Measurements from ENCODE around the gene GALNT12.

Gene GALNT12

DNA sequence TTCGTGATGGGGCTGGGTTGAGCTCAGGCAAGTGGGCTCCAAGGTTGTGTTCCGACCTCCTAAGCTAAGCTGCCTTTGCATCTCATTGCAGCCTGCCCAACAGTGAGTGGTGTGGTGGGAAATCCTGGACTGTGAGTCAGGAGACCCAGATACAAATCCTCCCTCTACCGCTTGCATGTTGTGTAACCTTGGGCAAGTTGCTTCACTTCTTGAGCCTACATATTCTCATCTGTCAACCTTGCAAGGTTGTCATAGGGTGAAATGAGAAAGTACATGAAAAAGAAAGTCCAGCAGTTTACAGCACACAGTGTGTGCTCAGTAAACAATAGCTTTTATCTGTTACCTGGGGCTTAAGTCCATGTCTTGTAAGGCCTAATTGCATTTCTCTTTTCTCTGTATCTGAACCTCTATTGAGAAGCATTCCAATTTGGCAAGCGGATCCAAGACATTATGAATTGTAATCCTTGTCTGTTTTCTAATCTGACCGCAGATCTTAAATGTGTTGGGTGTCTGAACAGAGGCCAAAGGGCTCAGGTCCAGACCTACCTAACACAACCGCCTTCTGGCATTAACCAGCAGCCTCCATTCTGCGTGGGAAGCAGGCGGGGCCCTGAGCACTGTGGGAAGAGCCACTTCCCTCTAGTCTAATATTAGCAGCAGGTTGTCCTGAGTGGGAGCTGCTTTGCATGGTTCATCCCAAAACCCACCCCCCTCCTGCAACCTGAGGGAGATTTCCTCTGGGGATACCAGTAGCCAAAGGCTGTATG lies 1.8 kb upstream of the GALNT12 start:
- DNase-seq, result no peak

DNA sequence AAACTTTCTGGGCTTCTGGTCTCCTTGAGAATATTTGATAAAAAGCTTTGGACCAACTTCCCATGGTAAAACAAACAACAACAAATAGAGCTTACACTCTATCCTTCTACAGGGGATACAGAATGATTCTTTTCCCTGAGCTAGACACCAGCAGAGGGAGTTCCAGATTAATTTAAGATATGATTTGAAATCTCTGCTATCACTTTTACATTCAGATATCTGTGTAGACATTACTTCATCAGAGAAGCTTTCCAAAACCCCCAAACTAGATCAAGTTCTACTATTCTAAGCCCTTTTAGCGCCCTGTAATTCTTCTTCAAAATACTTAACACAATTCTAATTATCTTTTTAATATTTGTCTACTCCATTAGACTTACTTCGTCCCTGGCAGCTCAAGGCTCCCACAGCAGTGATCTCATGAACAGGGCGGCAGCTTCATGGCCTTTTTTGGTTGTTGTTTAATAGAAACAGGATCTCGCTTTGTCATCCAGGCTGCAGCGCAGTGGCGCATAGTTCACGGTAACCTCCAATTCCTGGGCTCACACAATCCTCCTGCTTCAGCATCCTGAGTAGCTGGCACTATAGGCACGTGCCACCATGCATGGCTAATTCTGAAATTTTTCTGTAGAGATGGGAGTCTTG lies 955 bp upstream of the GALNT12 start:
- DNase-seq, result no peak

DNA sequence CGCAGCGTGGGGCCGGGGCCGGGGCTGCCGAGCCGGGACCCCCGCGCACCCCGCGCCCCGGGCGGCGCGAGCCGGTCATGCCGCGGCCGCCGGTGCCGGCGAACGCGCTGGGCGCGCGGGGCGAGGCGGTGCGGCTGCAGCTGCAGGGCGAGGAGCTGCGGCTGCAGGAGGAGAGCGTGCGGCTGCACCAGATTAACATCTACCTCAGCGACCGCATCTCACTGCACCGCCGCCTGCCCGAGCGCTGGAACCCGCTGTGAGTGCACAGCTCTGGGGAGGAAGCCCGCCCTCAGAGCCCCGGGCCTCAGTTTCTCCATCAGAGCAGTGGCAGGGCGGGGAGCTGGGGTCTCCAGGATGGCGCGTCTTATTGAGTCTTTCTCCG lies 335 bp downstream of the GALNT12 start:
- no peak for DNase-seq

DNA sequence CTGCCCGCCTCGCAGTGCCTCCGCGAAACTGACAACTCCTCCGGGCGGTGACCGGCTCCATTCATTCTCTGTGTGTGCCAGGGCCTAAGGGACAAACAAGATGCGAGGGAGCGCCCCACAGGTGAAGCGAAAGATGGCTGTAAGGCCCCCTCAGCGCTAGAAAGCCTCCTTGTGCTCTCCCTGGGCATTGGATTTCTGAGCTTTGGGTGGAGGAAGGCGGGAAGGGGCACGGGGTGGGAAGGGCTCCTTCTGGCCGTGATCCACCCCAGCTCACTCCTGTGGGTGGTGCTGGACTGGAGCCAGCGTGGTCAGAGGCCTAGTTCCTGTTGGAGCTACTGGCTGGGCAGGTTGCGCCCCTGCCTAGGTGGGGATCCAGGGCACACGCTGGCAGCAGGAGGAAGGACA lies 943 bp downstream of the GALNT12 start:
- DNase-seq, result no peak

DNA sequence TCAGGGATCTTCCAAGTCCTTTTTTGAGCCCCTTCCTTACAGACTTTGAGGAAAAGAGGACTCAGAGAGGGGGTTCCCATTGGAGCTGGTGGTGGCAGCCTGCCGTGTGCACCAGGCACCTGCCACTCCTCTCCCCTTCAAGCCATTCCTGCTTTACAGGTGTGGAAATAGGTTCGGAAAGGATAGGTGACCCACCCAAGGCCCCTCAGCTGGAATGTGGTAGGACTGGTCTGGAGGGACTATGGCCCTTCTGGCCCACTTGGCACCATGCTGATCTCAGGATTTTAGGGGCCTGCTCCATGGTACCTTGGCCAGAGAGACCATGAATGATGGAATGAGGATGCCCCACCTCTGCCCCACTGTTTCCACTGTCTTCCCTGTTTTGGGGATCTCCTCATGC lies 1.4 kb downstream of the GALNT12 start:
- DNase-seq, result no peak

DNA sequence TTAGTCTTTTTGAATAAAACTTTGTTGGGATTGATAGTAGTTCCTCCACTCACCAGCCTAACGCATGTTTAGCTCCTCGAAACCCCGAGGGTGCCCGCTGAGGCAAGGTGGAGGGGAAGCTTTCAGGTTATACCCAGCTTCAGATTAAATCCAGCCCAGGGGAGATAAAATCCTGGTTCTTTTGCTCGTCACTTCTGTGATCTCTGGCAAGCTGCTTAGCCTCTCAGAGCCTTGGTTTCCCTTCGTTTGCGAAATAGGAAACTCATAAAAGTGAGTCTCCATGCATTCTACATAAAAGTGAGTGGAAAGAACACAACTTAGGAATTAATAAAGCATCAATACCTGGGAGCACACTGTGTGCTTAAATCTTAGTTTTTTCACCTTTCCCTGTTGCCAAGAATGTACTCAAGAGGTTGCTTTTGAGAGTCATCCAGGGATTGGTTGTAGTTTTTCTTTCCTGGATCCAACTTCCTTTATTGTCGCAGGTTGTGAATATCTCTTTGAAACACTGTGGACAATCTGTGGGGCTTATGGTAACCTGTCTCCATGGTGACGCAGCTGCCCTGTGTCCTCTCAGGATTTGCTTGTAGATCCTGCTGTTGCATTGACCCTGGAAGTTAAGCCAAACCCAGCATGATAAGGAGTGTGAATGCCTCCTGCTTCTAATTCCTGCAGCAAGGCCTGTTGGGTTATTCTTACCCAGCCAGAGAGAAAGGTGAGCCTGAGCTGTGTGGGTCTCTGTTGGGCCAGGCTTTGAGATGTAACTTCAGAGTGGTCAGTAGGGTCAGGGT lies 2.0 kb downstream of the GALNT12 start:
- no peak for DNase-seq

DNA sequence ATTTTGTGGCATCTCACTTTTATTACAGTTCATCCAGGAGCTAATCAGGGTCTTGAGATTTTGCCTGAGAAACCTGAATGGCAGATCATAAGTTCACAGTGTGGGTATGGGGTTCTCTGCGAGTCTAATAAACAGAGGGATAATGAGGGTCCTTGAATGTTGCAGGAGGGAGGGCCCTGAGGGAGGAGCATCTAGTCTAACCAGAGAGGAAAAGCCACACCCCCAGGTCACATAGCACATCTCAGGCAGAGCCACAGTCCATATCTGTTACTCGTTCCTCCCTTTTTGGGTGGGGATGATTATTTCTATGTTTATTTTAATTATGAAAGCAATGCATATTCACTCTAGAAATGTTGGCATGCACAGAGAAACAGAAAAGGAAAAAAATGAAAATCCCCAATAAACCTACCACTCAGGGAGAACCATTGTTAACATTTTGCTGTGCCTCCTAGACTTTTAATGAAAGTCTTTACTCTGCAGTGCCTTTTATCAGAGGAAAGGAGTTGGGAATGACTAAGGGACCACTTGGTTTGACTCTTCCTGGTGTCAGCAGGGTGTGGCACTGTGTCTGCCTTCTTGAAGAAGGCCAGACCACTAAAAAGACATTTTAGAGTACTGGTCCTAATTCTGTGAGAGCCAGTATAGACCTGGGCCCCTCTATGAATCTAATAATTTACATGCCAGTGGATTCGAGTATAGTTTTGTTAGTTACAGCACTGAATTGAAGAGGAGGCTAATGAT lies 2.8 kb downstream of the GALNT12 start:
- DNase-seq, result no peak

DNA sequence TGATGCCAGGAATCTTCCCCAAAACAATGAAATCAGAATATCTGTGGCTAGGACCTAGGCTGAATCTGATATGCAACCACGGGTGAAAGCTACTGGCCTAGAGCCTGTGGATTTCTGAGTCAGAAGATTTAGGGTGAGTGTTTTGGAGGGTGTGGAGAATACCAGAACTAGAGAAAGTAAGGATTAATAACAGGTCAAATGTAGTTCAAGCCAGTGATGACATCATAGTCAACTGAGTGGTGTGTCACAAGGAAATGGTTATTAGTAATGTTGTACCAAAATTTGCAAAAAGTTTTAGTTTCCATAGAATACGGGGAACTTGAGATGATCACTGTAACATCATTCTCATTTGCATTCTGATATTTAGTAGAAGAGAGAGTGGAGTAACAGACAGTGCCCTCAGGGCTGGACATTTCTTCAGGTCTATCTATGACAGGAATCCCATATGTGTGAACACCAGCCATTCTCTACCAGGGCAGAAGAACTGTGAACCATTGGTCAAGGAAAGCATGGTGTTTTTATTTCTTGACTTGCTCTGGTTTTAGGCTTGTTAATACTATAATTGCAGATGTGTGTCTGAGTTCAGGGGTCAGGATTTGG lies 3.7 kb downstream of the GALNT12 start:
- no peak for DNase-seq

DNA sequence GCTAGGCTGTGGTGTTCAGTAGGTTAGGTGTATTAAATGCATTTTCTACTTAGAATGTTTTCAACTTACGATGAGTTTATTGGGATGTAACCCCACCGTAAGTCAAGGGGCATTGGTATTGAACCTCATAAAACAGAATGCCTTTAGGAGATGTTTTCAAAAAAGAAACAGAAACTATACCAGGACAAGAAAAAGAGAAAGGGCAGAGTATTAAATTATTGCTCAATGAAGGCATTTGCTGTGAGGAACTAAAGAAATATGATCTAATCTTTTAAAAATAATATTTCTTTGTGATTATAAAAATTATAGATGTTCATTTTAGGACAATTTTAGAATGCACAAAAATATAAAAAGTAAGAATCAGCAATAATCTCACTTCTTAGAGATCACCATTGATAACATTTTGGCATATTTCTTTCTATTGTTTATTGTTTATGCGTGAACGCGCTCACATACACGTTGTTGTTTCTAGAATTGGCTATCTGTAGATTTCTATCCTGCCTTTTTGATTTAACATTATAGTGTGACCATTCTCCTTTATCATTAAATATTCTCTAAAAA lies 8.0 kb downstream of the GALNT12 start:
- no peak for DNase-seq

DNA sequence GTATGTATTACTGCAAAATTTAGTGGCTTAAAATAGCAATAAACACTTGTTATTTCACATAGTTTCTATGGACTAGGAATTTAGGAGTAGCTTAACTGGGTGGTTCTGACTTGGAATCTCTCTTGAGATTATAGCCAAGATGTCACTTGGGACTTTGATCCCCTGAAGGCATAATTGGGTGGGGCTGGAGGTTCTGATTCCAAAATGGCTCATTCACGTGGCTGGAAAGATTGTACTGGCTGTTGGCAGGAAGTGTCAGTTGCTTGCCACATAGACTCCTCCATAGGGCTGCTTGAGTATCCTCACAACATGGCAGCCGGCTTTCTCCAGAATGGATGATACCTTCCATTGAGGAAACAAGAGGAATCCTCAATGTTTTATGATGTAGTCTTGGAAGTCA lies 11.3 kb downstream of the GALNT12 start:
- no peak for DNase-seq

DNA sequence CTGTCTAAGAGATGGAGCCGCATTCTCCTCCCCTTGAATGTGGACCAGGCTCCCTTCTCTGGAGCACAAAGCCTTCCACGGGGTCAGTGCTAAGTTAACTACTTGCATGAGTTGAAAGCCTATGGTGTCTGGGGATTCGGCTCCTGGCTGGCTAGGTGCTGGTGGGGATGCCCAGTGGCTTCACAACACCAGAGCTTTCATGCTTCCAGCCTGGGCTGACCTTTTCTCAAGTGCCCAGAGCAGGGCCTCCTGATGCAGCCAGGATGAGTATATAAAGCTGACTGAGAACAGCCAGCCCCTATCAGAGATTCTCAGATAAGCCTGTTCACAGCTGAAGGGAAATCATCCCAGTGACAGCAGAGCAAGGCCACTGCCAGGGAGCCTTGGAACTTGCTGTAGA lies 11.8 kb downstream of the GALNT12 start:
- DNase-seq, result no peak

DNA sequence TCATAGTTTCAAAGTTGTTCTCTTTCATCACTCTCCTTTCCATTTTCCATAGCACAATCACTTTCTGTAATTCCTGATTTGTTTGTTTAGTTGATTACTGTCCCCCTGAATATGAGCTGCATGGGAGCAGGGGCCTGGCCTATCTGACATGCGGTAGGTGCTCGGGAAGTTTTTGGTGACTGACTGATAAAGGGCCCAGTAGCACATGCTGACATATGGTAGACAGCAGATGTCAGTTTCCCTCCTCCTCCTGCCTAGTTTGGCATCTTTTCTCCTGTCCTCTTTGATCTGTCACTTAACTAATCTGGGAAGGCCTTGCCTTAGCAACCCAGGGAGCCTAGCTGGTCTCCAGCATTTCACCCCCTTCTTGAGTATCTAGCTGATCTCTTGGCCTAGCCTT lies 14.4 kb downstream of the GALNT12 start:
- DNase-seq, result no peak

DNA sequence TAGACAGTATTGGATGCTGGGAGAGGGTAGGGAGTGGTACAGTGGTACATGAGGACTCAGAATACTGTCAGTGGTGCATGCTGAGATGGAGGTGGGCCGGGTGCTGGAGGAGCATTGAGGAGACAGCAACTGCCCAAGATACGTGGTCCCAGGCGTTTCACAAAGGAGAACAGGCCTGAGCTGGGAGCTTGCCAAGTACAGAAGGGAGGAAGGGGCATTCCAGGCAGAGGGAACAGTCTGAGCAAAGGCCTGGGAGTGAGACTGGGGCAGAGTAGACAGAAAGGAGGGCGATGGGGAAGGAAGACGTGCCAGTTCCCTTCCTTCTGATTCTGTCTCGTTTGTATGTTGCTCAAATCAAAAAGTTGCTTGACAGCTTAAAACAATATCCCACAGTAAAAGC lies 15.2 kb downstream of the GALNT12 start:
- no peak for DNase-seq

DNA sequence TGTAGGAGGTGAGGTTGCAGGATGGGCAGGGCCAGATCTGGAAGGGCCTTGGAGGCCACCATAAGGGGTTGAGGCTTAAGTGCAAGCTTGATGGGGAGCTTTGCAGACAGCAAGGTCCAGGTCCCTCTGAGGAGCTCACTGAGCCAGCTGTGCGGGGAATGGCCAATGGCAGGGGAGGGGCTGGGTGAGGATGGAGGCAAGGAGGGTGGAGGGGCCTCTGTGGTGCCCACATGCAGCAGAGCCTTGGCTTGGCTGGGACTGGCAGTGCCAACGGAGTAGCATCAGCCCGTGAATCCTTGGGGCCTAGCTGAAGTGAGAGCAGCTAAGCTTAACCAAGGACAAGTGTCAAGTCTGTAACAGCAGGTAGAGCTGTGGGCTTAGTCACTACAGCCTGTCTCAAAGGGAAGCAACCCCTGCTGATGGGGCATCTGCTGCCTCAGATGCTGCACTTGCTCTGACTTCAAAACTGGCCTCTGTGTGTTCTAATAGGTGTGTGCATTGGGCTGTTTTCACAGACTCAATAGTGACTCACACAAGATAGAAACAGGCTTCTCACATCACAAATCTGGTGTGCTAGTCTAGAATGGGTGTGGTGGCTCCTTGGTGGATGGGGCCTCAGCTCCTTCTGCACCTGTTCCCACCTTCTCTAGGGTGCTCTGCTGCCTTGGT lies 16.3 kb downstream of the GALNT12 start:
- DNase-seq, result no peak

DNA sequence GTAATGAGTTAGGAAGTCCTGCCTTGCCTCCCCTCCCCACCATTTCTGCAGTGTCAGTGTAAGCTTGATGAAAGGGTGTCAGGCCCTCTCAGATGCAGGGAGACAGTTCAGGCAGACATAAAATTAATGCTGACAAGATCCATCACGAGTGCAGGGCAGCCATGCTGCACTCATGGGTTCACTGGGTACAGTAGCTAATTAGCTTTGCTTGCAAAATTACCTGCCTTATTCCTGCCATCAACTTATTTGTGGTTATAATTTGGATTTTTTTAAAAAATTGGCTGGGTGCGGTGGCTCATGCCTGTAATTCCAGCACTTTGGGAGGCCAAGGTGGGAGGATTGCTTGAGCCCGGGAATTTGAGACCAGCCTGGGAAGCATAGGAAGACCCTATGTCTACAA lies 17.9 kb downstream of the GALNT12 start:
- no peak for DNase-seq

DNA sequence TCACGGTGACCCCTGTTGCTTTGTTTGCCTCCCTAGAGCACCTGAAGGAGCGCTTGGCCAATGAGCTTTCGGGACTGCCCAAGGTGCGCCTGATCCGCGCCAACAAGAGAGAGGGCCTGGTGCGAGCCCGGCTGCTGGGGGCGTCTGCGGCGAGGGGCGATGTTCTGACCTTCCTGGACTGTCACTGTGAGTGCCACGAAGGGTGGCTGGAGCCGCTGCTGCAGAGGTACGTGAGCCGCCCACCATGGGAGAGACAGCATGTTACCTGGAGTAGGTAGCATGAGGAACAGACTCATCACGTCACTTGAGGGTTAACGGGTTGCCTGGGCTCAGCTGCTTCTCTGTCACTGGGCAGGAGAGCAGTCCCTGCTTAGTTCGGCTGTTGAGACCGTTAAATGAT lies 19.2 kb downstream of the GALNT12 start:
- DNase-seq, result no peak

DNA sequence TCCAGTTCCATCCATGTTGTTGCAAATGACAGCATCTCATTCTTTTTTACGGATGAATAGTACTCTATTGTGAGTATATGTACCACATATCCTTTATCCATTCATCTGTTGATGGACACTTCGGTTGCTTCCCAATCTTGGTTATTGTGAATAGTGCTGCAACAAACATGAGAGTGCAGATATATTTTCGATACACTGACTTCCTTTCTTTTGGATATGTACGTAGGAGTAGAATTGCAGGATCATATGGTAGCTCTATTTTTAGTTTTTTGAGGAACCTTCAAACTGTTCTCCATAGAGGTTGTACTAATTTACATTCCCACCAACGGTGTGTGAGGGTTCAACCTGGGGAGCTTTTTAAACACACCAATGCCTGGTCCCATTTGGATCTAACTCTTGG lies 22.3 kb downstream of the GALNT12 start:
- no peak for DNase-seq

DNA sequence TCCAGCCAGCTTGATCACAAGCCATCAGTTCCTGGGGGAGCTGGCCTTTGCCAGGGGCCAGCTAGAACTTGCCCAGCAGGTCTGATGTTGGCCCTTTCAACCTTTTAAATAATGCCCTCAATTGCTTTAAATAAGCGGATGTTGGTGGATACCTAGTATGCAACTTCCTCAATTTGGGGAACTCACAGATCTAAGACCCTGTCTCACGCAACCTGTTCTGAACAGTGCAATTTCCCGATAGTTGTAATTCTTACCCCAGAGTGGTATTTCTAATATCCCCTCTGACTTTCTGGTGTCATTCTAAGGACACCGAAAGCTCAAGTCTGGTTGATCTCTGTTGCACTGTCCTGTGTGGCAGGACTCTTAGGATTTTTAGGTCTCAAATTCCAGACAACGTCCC lies 23.1 kb downstream of the GALNT12 start:
- DNase-seq, result no peak

DNA sequence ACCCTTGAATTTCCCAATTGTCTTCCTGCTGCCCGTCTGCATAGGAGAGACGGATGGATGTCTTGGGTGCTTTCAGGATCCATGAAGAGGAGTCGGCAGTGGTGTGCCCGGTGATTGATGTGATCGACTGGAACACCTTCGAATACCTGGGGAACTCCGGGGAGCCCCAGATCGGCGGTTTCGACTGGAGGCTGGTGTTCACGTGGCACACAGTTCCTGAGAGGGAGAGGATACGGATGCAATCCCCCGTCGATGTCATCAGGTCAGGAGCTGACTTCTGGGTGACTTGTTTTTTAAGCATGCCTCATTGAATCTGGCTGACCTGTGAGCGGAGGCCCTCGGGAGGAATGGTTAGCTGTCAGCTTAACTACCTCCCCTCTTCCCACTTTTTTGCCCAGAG lies 24.2 kb downstream of the GALNT12 start:
- no peak for DNase-seq

DNA sequence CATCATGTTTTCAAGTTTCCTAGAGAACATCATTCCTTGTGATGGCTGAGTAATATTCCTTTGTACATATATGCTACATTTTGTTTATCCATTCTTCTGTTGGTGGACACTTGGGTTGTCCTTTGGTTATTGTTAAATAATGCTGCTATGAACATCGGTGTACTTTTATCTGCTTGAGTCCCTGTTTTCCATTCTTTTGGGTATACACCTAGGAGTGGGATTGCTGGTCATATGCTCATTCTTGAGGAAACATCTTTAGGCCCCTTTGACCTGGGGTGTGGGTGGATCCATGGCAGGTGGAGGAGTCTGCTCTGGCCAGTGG lies 25.3 kb downstream of the GALNT12 start:
- DNase-seq, result no peak

DNA sequence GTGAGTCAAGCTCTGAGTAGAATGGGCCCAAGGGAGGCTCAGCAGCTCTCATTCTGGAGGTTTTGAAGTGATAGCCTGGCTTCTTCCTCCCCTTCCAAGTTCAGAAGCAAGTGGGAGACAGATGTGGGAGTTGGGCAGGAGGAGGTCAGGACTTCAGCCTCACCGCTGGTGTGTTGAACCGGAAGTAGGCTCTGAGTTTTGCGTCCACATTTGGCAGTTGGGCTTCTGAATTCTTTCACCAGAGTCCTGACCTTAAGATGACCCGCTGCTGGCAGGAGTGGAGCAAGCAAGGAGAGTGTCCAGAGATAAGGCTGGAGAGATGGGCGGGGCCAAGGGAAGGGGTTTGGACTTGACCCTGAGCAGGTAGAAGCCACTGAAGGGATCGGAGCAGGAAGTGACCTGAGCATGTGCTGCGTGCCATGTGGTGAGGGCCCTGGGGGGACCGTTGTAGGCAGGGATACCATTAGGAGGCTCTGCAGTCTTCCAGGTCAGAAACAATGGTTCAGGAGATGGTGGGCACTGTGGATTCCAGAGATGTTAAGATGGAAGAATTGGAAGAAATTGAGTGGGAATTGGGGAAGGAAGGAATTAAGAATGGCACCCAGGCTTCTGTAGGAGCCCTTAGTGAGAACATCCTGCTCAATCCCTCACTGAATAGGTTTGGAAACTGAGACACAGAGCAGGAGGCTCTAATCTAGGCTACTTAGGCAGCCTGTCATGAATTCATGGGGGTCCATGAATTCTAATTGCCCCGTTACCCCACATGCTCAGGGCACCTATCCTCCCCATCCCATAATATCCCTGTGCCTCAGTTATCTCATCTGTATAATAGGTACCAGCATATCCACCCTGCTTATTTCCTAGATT lies 25.9 kb downstream of the GALNT12 start:
- no peak for DNase-seq

Measured in CD4-positive, alpha-beta T cell treated with Interleukin-15 for 1 hour (primary cell).